ENCODE results near the gene IHH. TPM values are rescaled to one million over a fixed set of nuclear protein-coding genes. Genes with fewer than 3 reads are reported as not detected.

IHH gene
- total RNA-seq, 1 donor from 2014 or later: 0.16 TPM

DNA sequence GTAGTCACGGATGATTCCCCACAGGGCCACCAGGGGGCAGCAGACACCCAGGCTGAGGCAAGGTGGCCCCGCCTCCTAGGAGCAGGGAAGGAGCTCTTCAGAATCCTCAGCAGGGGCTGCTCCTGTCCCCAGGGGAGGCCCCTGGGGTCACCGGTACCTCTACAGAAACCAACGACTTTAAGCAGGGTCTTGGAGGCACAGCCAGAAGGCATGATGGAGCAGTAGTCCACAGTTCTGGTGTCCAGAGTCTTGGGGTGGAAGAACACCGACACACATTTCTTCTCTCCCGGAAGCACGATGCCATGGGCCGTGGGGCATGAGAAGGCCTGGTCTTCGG lies 30.9 kb downstream of the IHH start:
- H3K27me3 Mint-ChIP-seq (ENCODE audit: low read depth): peaks cover 39% of the 10 kb centered on the region
- no peaks in the 10 kb centered on the region for H3K9me3 Mint-ChIP-seq
- TF ChIP-seq, protein P1, sequence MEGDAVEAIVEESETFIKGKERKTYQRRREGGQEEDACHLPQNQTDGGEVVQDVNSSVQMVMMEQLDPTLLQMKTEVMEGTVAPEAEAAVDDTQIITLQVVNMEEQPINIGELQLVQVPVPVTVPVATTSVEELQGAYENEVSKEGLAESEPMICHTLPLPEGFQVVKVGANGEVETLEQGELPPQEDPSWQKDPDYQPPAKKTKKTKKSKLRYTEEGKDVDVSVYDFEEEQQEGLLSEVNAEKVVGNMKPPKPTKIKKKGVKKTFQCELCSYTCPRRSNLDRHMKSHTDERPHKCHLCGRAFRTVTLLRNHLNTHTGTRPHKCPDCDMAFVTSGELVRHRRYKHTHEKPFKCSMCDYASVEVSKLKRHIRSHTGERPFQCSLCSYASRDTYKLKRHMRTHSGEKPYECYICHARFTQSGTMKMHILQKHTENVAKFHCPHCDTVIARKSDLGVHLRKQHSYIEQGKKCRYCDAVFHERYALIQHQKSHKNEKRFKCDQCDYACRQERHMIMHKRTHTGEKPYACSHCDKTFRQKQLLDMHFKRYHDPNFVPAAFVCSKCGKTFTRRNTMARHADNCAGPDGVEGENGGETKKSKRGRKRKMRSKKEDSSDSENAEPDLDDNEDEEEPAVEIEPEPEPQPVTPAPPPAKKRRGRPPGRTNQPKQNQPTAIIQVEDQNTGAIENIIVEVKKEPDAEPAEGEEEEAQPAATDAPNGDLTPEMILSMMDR (conservative IDR thresholded peaks at IDR 0.05): peak; percentile 95
- H3K4me1 Mint-ChIP-seq: peaks cover 17% of the 10 kb centered on the region
- DNase-seq (ENCODE audit: low read depth, low spot score): peak; percentile 72
- H3K4me3 Mint-ChIP-seq: no peak overlapping the region
- no peak overlapping the region for H3K27ac Mint-ChIP-seq (ENCODE audit: unreplicated experiment)
- no peaks in the 10 kb centered on the region for H3K36me3 Mint-ChIP-seq (ENCODE audit: low read depth)

DNA sequence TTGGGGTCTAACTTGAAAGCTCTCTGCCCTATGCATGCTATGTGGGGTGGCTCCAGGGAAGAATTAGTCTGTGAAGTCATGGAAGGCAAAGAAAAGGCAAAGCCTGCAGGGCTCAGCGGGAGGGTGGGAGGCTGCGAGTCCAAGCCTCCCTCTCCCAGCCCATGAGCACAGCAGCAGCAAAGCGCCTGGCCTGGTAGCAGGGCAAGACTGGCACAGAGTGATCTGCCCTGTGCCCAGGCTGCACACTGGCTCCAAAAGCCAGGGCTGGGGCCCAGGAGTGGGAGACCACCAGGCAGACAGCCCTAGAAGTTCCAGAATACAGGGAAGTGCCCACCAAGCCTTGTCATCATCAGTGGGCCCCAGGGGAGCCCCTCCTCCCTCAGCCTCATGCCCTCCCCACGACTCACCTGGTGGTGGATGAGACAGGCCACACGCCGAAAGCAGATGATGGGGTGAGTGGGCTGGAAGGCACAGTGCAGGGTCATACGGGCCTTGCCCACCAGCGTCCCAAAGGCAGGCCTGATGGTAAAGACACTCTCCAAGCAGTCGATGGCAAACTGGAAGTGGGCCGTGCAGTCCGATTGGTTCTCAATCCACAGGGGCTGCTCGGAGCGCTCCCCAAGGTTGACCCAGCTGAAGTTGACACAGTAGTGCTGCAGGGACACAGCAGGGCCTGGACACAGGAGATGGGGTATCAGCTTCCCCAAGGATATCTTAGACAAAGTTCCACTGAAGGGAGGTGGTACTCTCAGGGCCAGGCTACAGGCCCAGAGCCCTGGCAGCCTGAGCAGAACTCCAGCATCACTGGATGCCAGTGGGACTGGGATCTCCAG lies 31.5 kb downstream of the IHH start:
- peak overlapping the region; percentile 78 for H3K27ac Mint-ChIP-seq (ENCODE audit: unreplicated experiment)
- no peaks in the 10 kb centered on the region for H3K9me3 Mint-ChIP-seq
- peaks cover 33% of the 10 kb centered on the region for H3K27me3 Mint-ChIP-seq (ENCODE audit: low read depth)
- no peaks in the 10 kb centered on the region for H3K36me3 Mint-ChIP-seq (ENCODE audit: low read depth)
- TF ChIP-seq, protein P1 (conservative IDR thresholded peaks at IDR 0.05): no peak
- no peak for DNase-seq (ENCODE audit: low read depth, low spot score)
- peaks cover 17% of the 10 kb centered on the region for H3K4me1 Mint-ChIP-seq
- no peak overlapping the region for H3K4me3 Mint-ChIP-seq

DNA sequence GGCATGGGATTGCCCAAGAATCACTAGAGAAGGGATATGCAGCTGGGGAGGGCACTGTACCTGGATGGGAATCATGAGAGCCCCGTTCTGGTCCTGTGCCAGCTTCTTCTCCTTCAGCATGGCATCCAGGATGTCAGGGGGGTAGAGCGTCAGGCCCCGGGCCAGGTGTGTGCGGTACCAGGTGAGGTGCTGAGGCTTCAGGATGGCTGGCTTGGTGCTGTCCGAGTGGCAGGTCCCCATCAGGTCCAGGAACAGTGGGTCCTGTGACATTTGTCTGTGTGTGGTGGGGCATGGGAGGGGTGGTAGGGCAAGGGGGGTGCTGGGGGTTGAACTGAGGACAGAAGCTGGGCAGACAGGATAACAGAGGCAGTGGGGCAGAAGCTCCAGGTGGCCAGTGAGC lies 32.6 kb downstream of the IHH start:
- Mint-ChIP-seq H3K4me1 (peaks cover 17% of the 10 kb centered on the region), H3K9me3 (no peaks in the 10 kb centered on the region), H3K27me3 (ENCODE audit: low read depth) (peaks cover 22% of the 10 kb centered on the region), H3K36me3 (ENCODE audit: low read depth) (no peaks in the 10 kb centered on the region), H3K27ac (ENCODE audit: unreplicated experiment) (no peak overlapping the region), H3K4me3 (no peak overlapping the region)
- TF ChIP-seq, protein P1 (conservative IDR thresholded peaks at IDR 0.05): no peak
- no peak for DNase-seq (ENCODE audit: low read depth, low spot score)

DNA sequence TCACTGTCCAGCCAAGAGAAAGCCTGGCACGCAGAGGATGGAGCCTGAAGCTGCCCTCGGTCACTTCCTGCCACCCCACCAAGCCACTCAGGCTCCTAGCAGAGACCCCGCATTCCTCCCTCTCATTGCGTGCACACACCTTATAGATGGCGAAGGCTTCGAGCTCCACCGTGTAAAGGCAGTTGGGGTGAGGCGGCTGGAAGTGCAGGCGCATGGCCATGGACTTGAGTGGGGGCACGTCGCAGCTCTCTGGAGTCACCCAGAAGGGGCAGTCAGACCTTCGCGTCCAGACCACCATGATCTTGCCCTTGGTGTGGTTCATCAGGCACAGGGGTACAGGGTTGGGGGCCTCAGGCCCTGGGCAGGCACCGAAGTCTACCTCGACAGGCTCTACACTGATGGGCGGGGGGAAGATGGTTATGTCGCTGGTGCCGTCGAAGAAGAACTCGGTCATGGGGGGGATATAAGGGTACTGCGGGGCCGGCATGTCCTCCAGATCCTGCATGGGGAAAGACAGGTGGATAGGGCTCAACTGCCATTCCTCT lies 33.1 kb downstream of the IHH start:
- Mint-ChIP-seq H3K27ac (ENCODE audit: unreplicated experiment) (no peak overlapping the region), H3K4me3 (no peak overlapping the region), H3K36me3 (ENCODE audit: low read depth) (no peaks in the 10 kb centered on the region), H3K9me3 (no peaks in the 10 kb centered on the region), H3K4me1 (peaks cover 17% of the 10 kb centered on the region), H3K27me3 (ENCODE audit: low read depth) (peaks cover 17% of the 10 kb centered on the region)
- DNase-seq (ENCODE audit: low read depth, low spot score): no peak
- TF ChIP-seq, protein P1 (conservative IDR thresholded peaks at IDR 0.05): no peak

DNA sequence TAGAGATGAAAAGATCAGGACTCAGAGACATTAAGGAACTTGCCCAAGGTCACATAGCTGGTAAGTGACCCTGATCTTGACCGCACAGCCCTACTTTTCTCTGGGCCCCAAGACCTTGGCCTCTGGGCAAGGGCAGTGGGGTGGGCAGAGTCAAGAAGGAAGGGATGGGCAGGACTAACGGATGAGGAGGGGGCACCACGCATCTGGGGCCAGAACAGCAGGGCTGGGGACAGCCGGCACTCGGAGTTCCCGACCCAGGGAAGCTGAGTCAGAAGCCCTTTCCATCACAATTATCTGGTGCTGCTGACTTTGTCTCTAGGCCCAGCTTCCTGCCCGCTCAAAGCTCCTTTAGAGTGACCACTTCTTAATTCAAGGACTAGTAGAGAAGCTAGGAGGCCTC lies 33.8 kb downstream of the IHH start:
- no peak overlapping the region for H3K27ac Mint-ChIP-seq (ENCODE audit: unreplicated experiment)
- peaks cover 12% of the 10 kb centered on the region for H3K27me3 Mint-ChIP-seq (ENCODE audit: low read depth)
- TF ChIP-seq, protein P1 (conservative IDR thresholded peaks at IDR 0.05): no peak

More for the DNA sequence above, 33.8 kb downstream of the IHH start:
- no peaks in the 10 kb centered on the region for H3K36me3 Mint-ChIP-seq (ENCODE audit: low read depth)
- H3K4me1 Mint-ChIP-seq: peaks cover 17% of the 10 kb centered on the region
- H3K9me3 Mint-ChIP-seq: no peaks in the 10 kb centered on the region
- no peak overlapping the region for H3K4me3 Mint-ChIP-seq
- no peak for DNase-seq (ENCODE audit: low read depth, low spot score)
